T-helper 22 cell (primary cell): Measurements from ENCODE around the gene IMP3.
A peak's percentile ranks its signal among the peaks of the same experiment; 100 is the strongest.
"Not testable (repeated sequence)": the region's sequence is repeated elsewhere in the genome, so short reads cannot be mapped to it uniquely, and the experiment has no call there.

ENCODE experiments used
- DNase-seq: peaks from one replicate; pipeline ENCODE4 v3.0.0-alpha.2; 2020; ENCODE audit warnings: low read depth

The IMP3 gene, protein sequence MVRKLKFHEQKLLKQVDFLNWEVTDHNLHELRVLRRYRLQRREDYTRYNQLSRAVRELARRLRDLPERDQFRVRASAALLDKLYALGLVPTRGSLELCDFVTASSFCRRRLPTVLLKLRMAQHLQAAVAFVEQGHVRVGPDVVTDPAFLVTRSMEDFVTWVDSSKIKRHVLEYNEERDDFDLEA

DNA sequence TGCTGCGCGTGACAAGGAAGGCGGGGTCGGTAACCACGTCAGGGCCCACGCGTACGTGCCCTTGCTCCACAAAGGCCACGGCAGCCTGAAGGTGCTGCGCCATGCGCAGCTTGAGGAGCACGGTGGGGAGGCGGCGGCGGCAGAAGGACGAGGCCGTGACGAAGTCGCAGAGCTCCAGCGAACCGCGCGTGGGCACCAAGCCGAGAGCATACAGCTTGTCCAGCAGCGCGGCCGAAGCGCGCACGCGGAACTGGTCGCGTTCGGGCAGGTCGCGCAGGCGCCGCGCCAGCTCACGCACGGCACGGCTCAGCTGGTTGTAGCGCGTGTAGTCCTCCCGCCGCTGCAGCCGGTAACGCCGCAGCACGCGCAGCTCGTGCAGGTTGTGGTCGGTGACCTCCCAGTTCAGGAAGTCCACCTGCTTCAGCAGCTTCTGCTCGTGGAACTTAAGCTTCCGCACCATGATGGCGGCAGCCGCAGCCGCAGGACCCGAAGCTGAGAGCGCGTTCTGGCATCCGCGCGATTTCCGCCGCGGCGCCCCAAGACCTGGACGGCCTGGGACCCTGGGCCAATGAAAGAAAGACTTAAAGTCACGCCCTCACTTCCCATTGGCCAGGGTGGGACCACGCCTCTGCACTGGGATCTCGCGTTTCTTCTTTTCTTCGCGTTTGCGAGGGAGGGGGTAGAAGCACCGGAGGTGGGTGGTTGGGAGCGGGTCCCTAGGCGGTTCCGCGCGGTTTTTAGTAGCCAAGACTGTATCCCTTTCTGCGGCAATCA, at the start of gene IMP3:
IMP3 (minus strand) TSS at position 516 of the 774 bp plus-strand sequence; CDS start at position 460, 56 bp downstream.
- DNase-seq, result peak; percentile 89

DNA sequence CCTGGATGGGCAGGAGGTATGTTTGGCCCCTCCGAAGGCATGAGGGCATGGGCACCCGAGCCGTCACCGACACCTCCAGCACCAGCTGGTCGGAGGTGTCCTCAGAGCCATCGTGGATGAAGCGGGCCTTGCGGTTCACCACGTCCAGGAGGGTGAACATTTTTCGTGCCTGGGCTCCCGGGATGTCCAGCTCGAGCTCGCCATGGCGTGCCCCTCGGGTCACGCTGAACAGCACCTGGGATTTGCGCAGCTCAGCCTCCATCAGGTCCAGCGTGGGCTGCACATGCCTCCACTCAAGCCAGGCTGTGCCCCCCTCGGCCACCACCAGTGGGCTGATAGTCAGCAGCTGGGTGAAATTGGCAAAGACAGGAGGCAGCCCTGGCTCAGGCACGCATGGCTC, 49.4 kb upstream of the IMP3 start:
- DNase-seq, result not testable (repeated sequence)

DNA sequence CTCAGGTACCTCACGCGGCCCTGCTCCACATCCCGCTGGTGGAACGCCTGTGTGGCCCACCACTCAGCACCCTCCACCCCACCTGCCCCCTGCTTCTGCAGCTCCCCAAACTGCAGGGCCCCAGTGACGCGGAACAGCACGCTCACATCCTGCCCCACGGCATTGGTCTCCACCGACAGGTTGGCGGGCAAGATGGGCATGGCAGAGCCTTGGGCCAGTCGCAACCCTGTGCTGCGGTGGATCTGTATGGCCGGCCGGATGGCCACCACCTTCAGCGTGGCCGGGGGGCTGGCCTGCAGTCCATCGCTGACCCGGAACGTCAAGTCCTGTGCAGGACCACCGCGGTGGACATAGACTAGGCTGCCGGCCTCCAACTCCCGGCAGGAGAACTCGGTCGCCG, 48.8 kb upstream of the IMP3 start:
- DNase-seq, result no peak

DNA sequence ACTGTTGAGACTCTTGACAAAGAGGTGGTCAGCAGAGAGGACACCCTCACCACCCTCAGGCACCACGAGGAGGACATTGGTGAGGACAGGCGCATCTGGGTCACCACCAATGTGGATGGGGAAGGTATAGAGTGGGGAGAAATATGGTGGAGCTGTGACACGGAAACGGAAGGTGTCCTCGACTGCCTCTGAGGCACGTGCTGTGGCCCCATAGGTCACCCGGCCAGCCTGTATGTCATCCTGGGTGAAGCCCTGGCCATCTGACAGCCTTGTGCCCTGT, 48.2 kb upstream of the IMP3 start:
- no peak for DNase-seq

DNA sequence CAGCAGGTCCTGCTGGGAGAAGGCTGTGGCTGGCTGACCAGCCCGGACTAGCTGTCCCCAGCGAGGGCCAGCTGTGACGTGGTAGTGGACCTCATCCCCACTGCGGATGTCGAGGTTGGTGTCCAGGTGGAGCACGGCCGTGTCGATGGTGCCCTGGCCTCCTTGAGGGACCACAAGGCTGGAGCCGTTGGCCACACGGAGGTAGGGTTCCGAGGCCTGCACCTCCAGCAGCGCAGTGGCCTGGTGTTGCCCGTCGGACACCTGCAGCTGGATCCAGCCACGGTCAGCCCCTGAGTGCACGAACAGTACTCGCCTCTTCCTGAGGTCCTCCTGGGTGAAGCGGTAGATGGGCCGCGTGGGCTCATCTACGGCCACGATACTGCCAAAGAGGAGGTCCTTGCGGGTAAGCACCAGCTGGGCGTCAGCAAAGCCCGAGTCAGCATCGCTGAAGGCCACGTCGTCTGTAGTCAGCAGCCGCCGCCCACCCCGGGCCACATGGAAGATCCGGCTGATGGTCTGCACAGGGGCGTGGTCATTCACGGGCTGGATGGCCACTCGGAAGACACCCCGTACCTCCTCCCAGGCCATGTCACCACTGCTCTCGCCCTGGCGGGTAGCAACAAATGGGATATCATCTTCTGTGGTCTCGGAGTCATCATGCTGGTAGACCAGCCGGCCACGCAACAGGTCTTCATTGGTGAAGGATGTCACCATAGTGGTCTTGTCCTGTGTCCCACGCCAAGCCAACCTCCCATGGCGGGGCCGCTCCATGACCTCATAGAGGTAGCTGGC, 47.7 kb upstream of the IMP3 start:
- no peak for DNase-seq

DNA sequence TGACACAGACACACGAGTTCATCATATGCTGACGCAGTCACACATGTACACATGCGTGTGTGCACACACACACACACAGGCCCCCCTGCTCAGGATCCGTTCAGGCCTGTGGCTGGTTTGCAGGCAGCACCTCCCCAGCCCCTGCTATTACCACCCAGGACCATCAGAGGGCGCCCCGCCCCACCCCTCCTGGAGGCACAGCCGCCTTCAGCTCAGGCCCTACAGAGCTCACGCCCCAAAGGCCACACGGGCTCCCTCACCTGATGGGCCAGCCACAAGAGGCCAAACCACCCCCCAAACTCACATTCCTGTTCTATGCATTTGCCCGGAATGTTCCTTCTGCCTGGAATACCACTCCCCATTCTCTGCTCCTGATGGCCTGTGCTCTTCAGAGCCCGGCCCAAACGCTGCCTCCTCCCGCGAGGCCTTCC, 46.2 kb upstream of the IMP3 start:
- DNase-seq, result peak; percentile 37

DNA sequence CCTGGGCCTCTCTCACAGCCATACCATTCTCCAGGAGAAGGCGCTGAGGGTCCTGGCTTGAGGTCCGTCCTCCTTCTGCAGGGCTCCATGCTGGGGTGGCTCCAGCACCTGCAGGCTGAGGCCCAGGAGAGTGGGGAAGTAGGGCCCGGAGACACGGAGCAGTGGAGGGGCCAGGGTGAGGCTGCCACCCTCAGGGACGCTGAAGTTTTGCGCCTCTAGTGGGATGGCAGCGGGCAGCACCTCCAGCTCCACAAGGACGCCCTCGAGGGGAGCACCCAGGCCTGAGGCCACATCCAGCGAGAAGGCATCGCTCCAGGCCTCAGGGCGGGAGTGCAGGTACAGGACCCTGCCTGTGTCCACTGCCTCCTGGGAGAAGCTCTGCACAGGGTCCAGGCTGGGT, 45.2 kb upstream of the IMP3 start:
- DNase-seq, result no peak

DNA sequence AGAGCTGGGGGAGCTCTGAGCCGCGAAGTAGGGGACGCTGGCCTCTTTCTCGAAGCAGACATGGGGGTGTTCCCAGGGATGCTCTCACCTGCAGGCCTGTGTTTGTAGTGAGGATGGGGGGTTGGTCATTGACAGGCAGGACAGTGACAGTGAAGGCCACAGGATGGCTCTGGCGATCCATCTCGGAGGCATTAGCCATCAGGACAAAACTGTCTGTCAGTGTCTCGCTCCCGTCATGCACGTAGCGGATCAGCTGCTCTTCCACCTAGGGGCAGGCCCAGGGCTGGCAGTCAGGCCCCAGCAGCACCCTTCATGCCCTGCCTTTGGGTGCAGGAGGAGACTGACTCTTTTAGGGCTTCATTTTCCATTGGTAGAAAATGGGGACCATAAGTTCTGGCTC, 44.6 kb upstream of the IMP3 start:
- DNase-seq, result no peak

DNA sequence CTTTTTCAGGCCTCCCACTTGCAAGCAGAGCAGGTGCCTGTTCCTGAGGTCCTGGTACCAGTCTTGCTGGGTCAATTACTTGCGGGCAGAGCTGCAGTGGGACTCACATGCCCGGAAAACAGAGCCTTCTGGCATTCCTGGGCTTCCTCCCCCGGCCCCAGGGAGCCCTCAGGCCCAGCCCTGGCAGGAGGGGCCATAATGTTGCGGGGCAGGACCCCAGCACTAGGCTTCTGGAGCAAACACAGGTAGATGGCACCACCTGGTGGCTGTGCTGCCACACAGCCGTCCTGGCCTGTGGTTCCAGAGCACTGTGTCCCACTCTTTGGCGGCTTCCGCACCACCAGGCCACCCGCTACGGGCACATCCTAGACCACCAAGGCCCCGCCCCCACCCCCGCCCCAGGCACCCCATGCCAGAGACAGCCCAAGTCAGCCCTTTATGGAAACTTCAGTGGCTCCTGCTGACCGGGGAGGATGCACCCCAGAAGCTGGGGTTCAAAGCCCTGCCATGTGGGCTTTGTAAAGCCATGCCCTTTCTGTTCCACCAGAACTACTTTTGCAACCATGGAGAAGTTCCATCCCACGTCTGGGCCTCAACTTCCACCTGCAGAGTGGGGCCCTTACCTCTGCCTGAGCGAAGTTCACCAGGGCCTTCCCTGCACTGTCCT, 43.8 kb upstream of the IMP3 start:
- DNase-seq, result peak; percentile 19

DNA sequence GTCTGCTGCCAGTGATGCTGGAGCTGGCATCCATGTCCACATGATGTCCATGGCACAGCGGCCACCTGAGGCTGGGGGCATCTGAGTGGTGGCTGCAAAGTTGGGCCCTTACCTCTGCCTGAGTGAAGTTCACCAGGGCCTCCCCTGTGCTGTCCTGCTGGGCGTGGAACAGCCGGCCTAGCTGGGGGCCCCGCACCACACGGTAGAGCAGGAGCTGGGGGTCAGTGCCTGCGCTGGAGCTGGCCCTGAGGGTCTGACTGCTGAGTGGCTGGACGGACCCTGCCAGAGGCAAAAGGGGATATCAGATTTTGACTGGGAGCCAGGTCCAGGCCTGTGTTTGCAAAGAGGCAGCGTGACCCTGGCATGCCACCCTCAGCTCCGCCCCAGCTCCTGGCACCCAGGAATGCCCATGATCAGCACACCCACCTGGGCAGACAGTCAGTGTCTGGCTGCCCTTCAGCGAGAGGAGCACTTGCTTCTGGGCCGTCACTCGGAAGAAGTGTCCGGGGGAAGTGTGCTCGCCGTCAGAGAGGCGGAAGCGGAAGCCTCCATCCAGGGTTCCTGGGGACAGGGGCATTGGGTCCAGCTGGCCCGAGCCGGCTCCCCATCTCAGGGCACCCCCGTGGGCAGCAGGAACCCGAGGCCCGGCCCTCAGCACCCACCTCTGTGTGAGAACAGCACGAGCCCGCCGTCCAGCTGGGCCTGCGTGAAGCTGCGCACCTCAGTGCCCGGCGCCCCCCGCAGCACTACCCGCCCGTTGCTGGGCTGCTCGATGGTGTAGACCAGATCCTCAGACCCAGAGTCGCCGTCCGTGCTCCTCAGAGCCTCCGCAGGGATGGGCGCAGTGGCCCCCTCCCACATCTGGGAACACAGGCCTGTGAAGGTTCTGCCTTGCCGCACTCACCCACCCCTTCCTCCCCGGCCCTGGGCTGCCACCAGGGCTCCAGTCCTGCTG, 42.4 kb upstream of the IMP3 start:
- no peak for DNase-seq

DNA sequence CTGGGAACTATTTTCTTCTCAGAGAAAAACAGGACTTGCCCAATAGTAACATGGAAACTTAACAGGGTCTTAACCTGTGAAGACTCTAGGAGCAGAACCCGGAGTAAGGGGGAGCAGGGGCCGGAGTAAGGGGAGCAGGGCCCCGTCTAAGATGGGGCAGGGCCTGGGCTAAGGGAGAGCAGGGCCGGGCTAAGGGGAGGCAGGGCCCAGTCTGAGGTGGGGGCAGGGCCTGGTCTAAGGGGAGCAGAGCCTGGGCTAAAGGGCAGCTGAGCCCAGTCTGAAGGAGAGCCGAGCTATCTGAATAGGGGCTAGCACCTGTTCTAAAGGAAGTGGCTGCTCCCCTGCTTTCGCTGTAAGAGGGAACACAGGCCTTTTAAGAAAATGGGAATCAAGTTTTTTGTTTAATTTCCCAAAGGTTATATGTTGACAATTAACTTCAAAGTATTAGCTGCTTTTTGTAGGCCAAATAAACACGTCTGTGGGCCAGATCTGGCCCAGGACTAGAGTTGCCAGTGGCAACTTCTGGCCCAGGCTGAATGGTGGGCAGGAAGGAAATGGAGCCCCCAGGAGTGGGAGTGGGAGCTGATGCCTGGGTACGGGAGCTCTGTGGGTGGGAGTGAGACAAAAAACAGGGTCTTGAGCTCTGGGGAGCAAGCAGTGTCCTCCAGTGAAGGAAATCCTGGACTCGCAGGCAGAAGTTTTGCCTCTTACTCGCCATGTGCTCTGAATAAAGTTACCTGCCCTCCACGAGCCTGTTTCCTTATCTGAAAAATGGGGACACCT, 40.2 kb upstream of the IMP3 start:
- DNase-seq, result no peak

DNA sequence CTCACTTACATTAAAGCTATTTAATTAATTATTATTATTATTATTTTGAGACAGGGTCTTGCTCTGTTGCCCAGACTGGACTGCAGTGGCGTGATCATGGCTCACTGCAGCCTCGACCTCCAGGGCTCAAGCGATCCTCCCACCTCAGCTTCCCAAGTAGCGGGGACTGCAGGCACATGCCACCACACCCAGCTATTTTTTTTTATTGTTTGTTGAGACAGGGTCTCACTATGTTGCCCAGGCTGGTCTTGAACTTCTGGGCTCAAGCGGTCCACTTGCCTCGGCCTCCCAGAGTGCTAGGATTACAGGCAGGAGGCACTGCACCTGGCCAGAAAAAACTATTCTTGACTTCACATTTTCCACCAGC, 38.3 kb upstream of the IMP3 start:
- DNase-seq, result not testable (repeated sequence)

DNA sequence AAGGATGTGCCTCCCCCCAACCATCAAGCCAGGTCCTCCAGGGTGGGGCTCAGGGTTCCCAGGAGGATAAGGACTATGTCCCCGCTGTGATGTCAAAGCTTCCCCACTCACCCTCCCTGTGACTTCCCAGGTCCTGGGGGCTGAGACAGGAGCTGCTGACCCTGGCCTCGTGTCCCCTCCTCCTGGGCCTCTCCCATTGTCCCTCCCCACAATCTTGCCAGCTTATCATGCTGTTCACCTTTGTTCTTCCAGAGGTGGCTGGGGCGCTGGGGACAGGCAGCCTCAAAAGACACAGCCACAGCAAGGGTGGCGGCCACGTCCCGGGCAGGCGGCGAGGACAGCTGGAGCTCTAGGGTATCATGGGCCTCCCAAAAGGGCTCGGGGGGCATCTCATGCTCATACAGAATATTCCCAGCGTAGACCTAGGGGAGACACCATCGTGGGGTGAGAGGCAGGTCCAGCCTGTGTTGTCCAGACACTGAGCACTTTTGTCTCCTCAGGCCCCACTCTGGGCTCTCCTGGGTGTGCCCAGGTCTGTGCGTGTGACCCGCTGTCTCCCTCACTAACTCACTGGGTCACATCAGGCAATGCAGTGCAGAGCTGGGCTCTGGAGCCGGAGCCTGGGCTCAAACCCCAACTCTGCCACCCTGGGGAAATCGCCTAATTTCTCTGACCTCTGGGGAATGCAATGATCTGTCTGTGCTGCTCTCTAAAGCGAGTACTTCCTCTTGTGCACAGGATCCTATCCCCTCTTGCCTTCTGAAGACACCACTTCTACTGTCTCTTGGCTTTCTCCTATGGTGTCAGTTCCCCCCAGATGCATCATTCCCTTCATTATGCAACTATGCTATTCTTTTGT, 37.7 kb upstream of the IMP3 start:
- no peak for DNase-seq

DNA sequence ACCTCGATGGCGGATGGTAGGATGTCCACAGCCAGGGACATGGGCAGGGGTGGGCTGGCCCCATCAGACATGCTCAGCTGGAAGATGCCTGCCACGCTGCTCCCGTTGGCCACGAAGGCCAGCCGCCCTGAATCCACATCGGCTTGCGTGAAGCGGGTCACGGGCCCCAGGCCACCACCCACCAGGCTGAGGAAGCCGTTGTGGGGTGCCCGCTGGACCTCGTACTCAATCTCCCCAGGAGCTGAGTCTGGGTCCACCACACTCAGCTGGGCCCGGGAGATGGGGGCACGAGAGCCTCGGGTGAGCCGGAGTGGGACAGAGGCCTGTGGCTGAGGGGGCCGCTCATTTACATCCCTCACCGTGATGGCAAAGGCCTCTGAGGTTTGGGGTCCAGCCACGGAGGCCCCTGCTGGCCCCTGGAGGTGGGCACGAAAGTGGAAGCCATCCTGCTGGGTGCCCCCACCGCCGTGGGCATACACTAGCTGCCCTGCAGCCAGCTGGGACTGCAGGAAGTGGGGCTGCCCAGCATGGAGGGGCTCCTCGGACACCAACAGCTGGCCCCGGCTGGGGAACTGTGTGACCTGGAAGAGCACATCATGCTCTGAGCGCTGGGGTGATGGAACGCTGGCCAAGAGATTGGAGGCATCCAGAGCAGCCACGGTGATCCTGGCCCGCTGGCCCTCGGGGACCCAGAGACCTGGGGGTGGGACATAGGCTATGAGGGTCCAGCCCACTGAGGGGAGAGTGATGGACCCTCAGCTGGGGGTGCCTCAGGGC, 36.9 kb upstream of the IMP3 start:
- no peak for DNase-seq

DNA sequence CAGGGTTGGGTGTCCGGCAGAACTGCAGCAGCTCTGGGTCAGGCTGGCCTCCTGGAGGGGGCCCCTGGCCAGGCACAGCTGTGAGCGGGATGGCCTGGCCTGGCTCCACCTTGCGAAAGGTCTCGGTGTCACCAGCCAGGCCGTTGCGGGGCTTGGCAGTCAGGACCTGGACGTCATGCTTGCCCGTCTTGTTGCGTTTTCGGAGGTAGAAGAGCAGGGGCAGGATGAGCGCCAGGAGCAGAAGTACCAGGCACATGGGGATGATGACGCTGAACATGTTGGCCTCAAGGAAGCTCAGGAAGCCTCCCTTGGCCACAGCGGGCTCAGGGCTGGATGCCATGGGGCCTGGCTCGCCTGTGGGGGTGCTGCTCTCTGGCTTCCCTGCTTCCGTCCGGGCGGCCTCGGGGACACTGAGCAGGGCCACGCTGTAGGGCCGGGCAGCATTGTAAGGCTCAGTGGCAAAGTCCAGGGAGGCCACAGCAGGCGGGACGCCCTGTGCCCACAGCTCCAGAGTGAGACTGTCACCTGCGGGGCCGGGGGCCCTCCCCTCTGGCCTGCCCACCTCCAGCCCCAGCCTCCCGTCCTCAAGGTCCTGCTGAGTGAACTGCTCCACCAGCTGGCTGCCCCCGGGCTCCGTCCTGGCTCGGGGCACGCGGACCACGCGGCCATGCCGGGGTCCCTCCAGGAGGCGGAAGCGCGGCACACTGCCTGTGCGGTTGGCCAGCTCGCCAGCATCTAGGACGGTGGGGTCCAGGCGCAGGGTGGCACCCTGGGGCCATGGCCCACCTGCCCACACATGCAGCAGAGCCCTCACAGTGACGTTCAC, 35.8 kb upstream of the IMP3 start:
- no peak for DNase-seq

DNA sequence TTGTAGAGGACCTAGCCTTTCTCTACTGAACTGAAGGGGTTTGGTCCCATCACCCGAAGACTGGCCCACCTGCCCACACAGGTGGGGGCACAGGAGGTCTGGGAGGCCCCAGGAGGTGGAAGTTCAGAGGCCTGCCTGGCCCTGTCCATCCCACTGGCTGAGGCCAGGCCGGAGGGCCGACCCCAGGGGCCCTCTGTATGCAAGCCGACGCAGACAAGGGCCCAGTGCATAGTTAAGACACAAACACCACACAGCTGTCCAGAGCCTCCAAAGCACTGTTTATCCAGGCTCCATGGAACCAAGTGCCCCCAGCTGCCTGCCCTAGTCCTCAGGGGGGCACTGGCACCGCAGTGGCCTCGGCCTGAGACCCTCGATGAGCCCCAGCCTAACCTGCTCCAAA, 34.3 kb upstream of the IMP3 start:
- no peak for DNase-seq

DNA sequence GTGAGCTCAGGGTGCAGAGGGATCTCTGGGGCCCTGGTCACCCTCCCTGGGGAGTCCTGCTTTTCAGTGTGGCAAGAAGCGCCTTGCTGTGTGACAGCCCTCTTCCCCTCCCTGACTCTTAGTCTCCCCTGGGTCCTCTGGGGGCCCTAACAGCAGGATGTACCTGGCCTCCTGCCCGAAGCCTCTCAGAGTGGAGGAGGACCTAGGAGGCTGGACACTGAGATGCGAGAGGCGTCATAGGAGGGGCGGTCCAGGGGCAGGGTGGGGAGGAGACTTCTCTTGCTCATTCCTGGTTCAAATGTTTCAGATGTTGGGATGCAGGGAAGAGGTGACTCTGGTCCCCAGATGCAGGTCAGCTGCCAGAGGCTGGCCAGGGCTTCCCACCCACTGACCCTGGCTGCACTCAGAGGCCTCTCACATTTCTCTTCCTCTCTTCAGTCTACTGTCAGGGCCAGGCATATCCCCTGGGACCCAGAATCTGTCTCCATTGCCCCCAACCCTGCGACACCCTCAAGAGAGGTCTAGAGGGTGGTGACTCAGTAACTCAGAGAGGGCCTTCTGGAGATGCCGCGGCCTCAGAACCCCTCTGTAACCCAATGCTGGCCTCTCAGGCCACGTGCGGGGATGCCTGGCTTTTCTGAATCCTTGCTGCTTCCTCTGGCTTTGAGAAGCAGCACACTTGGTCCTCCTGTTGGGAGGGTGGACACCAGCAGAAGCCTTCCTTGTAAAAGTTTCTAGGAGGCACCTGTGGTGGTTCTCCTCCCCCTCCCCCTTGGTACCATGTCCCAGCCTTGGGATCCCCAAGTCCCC, 33.6 kb upstream of the IMP3 start:
- DNase-seq, result no peak
